A549 (cell line): ENCODE data around the gene TTC7B. TPM values are rescaled to one million over a fixed set of nuclear protein-coding genes. Genes with fewer than 3 reads are reported as not detected.

Source experiments
- ATAC-seq, 2 experiments: fragments of 200-7000 bp in 1 of 2; fragments of >200 bp in 1 of 2; cut with Nextera tagmentation in 1 of 2; cut with Tn5 transposase in 1 of 2; 3 replicates each; pipeline versions ENCODE4 v1.8.0 to v1.9.1; 2018 to 2020; ENCODE audit warnings: mild to moderate bottlenecking in 1 of 2, moderate library complexity in 1 of 2
- CTCF ChIA-PET: fragments of 300-600 bp; sonication (Branson Sonifier 250); formaldehyde crosslinking; extraction: SDS; loops from one replicate; lab custom pipeline; 2021; ENCODE audit warnings: antibody characterized with exemption, inconsistent platforms; lab: Yijun Ruan, JAX
- POLR2A ChIA-PET: fragments of 350-600 bp; formaldehyde crosslinking; extraction: SDS; loops from one replicate; lab custom pipeline; 2021; ENCODE audit warnings: antibody characterized with exemption, inconsistent platforms; lab: Yijun Ruan, JAX
- DNase-seq, 2 experiments: peaks; one replicate each; pipeline versions ENCODE4 v3.0.0 to v3.0.0-alpha.2; 2011 to 2016; ENCODE audit warnings: low read depth in 1 of 2, low spot score in 1 of 2
- FAIRE-seq: peaks from 2 replicates; lab custom pipeline; 2011; peaks lifted over from hg19 to GRCh38; lab: Jason Lieb, UNC
- H3K27ac ChIP-seq, 2 experiments: fragments of >200 bp; sonication (Bioruptor Twin); formaldehyde crosslinking; 3 replicates each; pipeline ENCODE4 v1.5.1; 2016 to 2017
- H3K4me1 ChIP-seq: fragments of >200 bp; sonication (Bioruptor Twin); formaldehyde crosslinking; 3 replicates; pipeline ENCODE4 v1.6.1; 2016
- H3K4me2 ChIP-seq: fragments of >200 bp; sonication (Bioruptor Twin); formaldehyde crosslinking; 3 replicates; pipeline ENCODE4 v1.6.1; 2016
- H3K4me3 ChIP-seq: fragments of >200 bp; sonication (Bioruptor Twin); formaldehyde crosslinking; 3 replicates; pipeline ENCODE4 v1.5.1; 2016
- H3K9me3 ChIP-seq: fragments of >200 bp; sonication (Bioruptor Twin); formaldehyde crosslinking; 3 replicates; pipeline ENCODE4 v1.6.1; 2016
- BHLHE40 ChIP-seq: IDR thresholded peaks from 2 replicates; pipeline ENCODE4 v1.6.1; 2012; ENCODE audit warnings: low read depth, low read length, inconsistent platforms
- HDAC2 ChIP-seq: fragments of 200-600 bp; sonication (generic); IDR thresholded peaks from 2 replicates; pipeline ENCODE4 v1.6.1; 2016
- HEYL ChIP-seq: fragments of 250-450 bp; sonication (Bioruptor Pico); IDR thresholded peaks from 2 replicates; pipeline ENCODE4 v1.8.0; 2021; ENCODE audit warnings: mild to moderate bottlenecking, moderate library complexity
- HOXA7 ChIP-seq: fragments of 250-450 bp; sonication (Bioruptor Pico); IDR thresholded peaks from 2 replicates; pipeline ENCODE4 v1.5.0; 2020; ENCODE audit warnings: mild to moderate bottlenecking, moderate library complexity
- HOXB13 ChIP-seq: fragments of 250-450 bp; sonication (Bioruptor Pico); IDR thresholded peaks from 2 replicates; pipeline ENCODE4 v1.5.0; 2020; ENCODE audit warnings: low read depth, mild to moderate bottlenecking, moderate library complexity
- KDM1A ChIP-seq: fragments of 200-600 bp; sonication (generic); IDR thresholded peaks from 2 replicates; pipeline ENCODE4 v1.6.1; 2016; ENCODE audit warnings: low read depth, mild to moderate bottlenecking
- KDM5A ChIP-seq: fragments of 200-600 bp; sonication (generic); IDR thresholded peaks from 2 replicates; pipeline ENCODE4 v1.6.1; 2016; ENCODE audit warnings: antibody characterized with exemption, mild to moderate bottlenecking
- MAFK ChIP-seq: fragments of 450-650 bp; IDR thresholded peaks from 2 replicates; pipeline ENCODE4 v1.6.1; 2014; ENCODE audit not compliant: partially characterized antibody
- MYC ChIP-seq: IDR thresholded peaks from 2 replicates; pipeline ENCODE4 v1.6.1; 2012; ENCODE audit warnings: mild to moderate bottlenecking, inconsistent platforms, low read length, improper control_type of control experiment, borderline replicate concordance
- PHF8 ChIP-seq: fragments of 200-600 bp; sonication (generic); IDR thresholded peaks from 2 replicates; pipeline ENCODE4 v1.6.1; 2016; ENCODE audit warnings: low read depth, mild to moderate bottlenecking, antibody characterized with exemption, moderate library complexity, borderline replicate concordance
- POLR2AphosphoS2 ChIP-seq: conservative IDR thresholded peaks from 2 replicates; pipeline ENCODE4 v1.6.1; 2012; ENCODE audit warnings: low read length, improper control_type of control experiment, inconsistent platforms
- RCOR1 ChIP-seq: fragments of 150-350 bp; IDR thresholded peaks from 2 replicates; pipeline ENCODE4 v1.6.1; 2014; ENCODE audit warnings: antibody characterized with exemption, low read length, low read depth
- REST ChIP-seq: fragments of 200-600 bp; sonication (generic); IDR thresholded peaks from 2 replicates; pipeline ENCODE4 v1.6.1; 2016; ENCODE audit warnings: antibody characterized with exemption, mild to moderate bottlenecking, moderate library complexity
- RFX5 ChIP-seq: fragments of 450-650 bp; IDR thresholded peaks from 2 replicates; pipeline ENCODE4 v1.7.1; 2014; ENCODE audit warnings: antibody characterized with exemption, mild to moderate bottlenecking, moderate library complexity
- RNF2 ChIP-seq: fragments of 200-600 bp; sonication (generic); IDR thresholded peaks from 2 replicates; pipeline ENCODE4 v1.6.1; 2016; ENCODE audit warnings: low read depth, mild to moderate bottlenecking, antibody characterized with exemption, moderate library complexity, borderline replicate concordance
- SMC3 ChIP-seq: fragments of >200 bp; sonication (Bioruptor Twin); formaldehyde crosslinking; IDR thresholded peaks from 3 replicates; pipeline ENCODE4 v1.6.1; 2018; ENCODE audit warnings: inconsistent platforms
- USF2 ChIP-seq: fragments of 450-650 bp; IDR thresholded peaks from 2 replicates; pipeline ENCODE4 v1.6.1; 2014; ENCODE audit warnings: antibody characterized with exemption
- WGBS: methylation state at CpG from one replicate; pipeline ENCODE4 v1.1.6; 2017; ENCODE audit errors: missing lambda C conversion rate; 5-methylcytosine and 5-hydroxymethylcytosine counted together
- polyA plus RNA-seq, 4 experiments: library from polyadenylated mRNA; depleted of rRNA in 3 of 4; stranded (reverse); fragments of >200 nt; fragmentation: RNase III in 1 of 4; extraction: RNeasy Plus Mini Kit Qiagen cat#74134 plus additional on column Dnase treatment in 1 of 4; gene quantifications; 2 replicates in 3 of 4; 3 replicates in 1 of 4; pipeline ENCODE4 v1.2.3, GENCODE V29; 2011 to 2017

Gene TTC7B
- polyA plus RNA-seq, 2 of the 4 experiments (the other 2 are of a cell fraction): 16.6 to 28.0 TPM

GRCh38 chr14:90753456-90754005 lies 62.7 kb downstream of the TTC7B start (continued):
- TF ChIP-seq REST (no peak), RFX5 (no peak), USF2 (no peak), RCOR1 (no peak), SMC3 (no peak)

- Histone ChIP-seq H3K9me3 (peaks cover 18% of the 10 kb centered on the region), H3K4me3 (no peak overlapping the region), H3K4me1 (no peaks in the 10 kb centered on the region), H3K27ac (no peak overlapping the region), H3K4me2 (no peak overlapping the region)
- FAIRE-seq (no peak), DNase-seq (no peak), ATAC-seq (no peak)
- 50% methylated on average over 1 of the region's 1 CpG for WGBS
- TF ChIP-seq RNF2 (no peak), HOXA7 (CRISPR knock-in tag) (no peak)
- ChIA-PET POLR2A (no interaction called here), CTCF (no interaction called here)
Measured at GRCh38 chr14:90750701-90751100, 65.5 kb downstream of the TTC7B start.

GRCh38 chr14:90750191-90750590 lies 66.0 kb downstream of the TTC7B start:
- Histone ChIP-seq H3K9me3 (peaks cover 18% of the 10 kb centered on the region), H3K27ac (no peak overlapping the region), H3K4me3 (no peak overlapping the region), H3K4me1 (no peaks in the 10 kb centered on the region), H3K4me2 (no peak overlapping the region)
- TF ChIP-seq PHF8 (no peak), HEYL (CRISPR knock-in tag) (no peak), HOXB13 (CRISPR knock-in tag) (no peak), POLR2AphosphoS2 (no peak), BHLHE40 (no peak), RFX5 (no peak), REST (no peak), KDM1A (no peak), HDAC2 (no peak), MYC (no peak), MAFK (no peak), KDM5A (no peak)
- no peak for FAIRE-seq
- POLR2A ChIA-PET: no interaction called here
- no peak for DNase-seq
- CTCF ChIA-PET: no interaction called here
- no peak for ATAC-seq
